Lung (tissue), 12 donors: ENCODE data around the gene PTPRN2. TPM values are rescaled to one million over a fixed set of nuclear protein-coding genes. Genes with fewer than 3 reads are reported as not detected.

Source experiments
- ATAC-seq: fragments of 200-7000 bp; cut with Tn5 transposase; one replicate; pipeline ENCODE4 v1.9.1; 2020; ENCODE audit warnings: moderate number of reproducible peaks; ENCODE audit not compliant: insufficient read depth, low FRiP score
- DNase-seq, 3 donors: peaks; one replicate each; pipeline ENCODE4 v3.0.0-alpha.2; 2013 to 2017
- H3K27ac ChIP-seq, 2 donors: one replicate each; pipeline ENCODE4 v1.5.1; 2013; ENCODE audit warnings: mild to moderate bottlenecking in 2 of 2, moderate library complexity in 2 of 2, control low read depth in 1 of 2, inconsistent platforms in 1 of 2, low read depth in 1 of 2, low read length in 1 of 2
- H3K27me3 ChIP-seq, 3 donors: one replicate each; pipeline ENCODE4 v1.5.1; 2013; ENCODE audit warnings: low read length in 2 of 3; ENCODE audit not compliant: control insufficient read depth in 3 of 3, insufficient read depth in 3 of 3
- H3K36me3 ChIP-seq, 4 donors: one replicate each; pipeline ENCODE4 v1.5.1; 2013; ENCODE audit warnings: low read length in 4 of 4, mild to moderate bottlenecking in 1 of 4, moderate library complexity in 1 of 4; ENCODE audit not compliant: control insufficient read depth in 4 of 4, insufficient read depth in 4 of 4
- H3K4me1 ChIP-seq, 5 donors: one replicate each; pipeline ENCODE4 v1.5.1; 2013; ENCODE audit warnings: low read length in 5 of 5, mild to moderate bottlenecking in 2 of 5, moderate library complexity in 1 of 5; ENCODE audit not compliant: control insufficient read depth in 5 of 5, insufficient read depth in 5 of 5
- H3K4me3 ChIP-seq: one replicate; pipeline ENCODE4 v1.5.1; 2013; ENCODE audit warnings: mild to moderate bottlenecking, control low read depth, moderate library complexity
- H3K9ac ChIP-seq, 2 donors: one replicate each; pipeline ENCODE4 v1.5.1; 2013; ENCODE audit warnings: low read length in 2 of 2, control low read depth in 1 of 2; ENCODE audit not compliant: insufficient read depth in 1 of 2
- H3K9me3 ChIP-seq, 4 donors: one replicate each; pipeline ENCODE4 v1.5.1; 2013; ENCODE audit warnings: low read length in 3 of 4, mild to moderate bottlenecking in 1 of 4, moderate library complexity in 1 of 4; ENCODE audit not compliant: control insufficient read depth in 4 of 4, insufficient read depth in 3 of 4
- WGBS, 2 donors: extraction: QIAGEN DNeasy Blood & Tissue Kit; methylation state at CpG; one replicate each; pipeline ENCODE4 v1.1.7; 2013; 5-methylcytosine and 5-hydroxymethylcytosine counted together
- polyA plus RNA-seq, 2 donors: library from polyadenylated mRNA; stranded (reverse); fragments of 200-250 nt; gene quantifications; one replicate each; pipeline ENCODE4 v1.2.1, GENCODE V29; 2013
- total RNA-seq, 2 donors: library from RNA; depleted of rRNA in 1 of 2; stranded (reverse); fragments of >200 nt in 1 of 2; gene quantifications; one replicate each; pipeline ENCODE4 v1.2.1, GENCODE V29; 2014 to 2021
- TF ChIP-seq, protein P1 (sequence below): IDR thresholded peaks from 2 replicates; pipeline ENCODE4 v1.5.1; 2012; ENCODE audit warnings: mild to moderate bottlenecking; ENCODE audit errors: control extremely low read depth, extremely low read depth
- donor health status: control.
- donor health status: control.
- donor health status: Bipolar disorder and iron deficiency.
- donor health status: healthy.
- donor health status: DM: yes; HTN: yes; CAD: no.

Gene PTPRN2
- total and polyA plus RNA-seq, 4 donors = 2.1 to 7.4 (median 4.4) TPM

DNA sequence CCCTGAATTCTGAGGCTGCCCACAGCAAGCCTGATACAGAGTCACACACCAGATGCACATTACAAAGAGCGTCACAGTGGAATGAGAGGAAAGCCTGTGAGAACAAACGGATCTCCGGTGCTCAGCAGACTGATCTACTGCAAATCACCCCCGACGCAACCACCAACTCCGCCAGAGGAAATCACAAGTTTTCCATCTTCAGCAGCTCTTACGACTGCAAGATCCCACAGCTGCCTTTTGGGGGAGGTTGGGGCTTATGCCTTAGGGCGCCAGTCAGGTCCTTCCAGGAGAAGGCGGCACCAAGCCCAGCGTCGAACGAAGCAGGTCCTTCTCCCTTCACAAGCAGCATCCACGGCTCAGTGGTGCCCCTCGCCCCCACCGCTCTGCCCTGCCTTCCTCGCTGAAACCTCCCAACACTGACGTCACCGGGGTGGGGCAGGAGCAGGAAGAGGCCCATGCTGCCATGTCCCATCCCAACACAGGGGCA is 32.5 kb downstream of the PTPRN2 start:
- 90% methylated on average over 18 of the region's 18 CpGs for WGBS, 2 donors
- ATAC-seq = no peak
- no peak overlapping the region for H3K9ac ChIP-seq
- no peaks in the 10 kb centered on the region for H3K27me3 ChIP-seq
- no peaks in the 10 kb centered on the region for H3K36me3 ChIP-seq
- no peak for DNase-seq
- TF ChIP-seq, protein P1, sequence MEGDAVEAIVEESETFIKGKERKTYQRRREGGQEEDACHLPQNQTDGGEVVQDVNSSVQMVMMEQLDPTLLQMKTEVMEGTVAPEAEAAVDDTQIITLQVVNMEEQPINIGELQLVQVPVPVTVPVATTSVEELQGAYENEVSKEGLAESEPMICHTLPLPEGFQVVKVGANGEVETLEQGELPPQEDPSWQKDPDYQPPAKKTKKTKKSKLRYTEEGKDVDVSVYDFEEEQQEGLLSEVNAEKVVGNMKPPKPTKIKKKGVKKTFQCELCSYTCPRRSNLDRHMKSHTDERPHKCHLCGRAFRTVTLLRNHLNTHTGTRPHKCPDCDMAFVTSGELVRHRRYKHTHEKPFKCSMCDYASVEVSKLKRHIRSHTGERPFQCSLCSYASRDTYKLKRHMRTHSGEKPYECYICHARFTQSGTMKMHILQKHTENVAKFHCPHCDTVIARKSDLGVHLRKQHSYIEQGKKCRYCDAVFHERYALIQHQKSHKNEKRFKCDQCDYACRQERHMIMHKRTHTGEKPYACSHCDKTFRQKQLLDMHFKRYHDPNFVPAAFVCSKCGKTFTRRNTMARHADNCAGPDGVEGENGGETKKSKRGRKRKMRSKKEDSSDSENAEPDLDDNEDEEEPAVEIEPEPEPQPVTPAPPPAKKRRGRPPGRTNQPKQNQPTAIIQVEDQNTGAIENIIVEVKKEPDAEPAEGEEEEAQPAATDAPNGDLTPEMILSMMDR = no peak
- H3K27ac ChIP-seq = no peak overlapping the region
- H3K4me1 ChIP-seq = no peaks in the 10 kb centered on the region
- H3K9me3 ChIP-seq = no peaks in the 10 kb centered on the region
- H3K4me3 ChIP-seq = no peak overlapping the region

DNA sequence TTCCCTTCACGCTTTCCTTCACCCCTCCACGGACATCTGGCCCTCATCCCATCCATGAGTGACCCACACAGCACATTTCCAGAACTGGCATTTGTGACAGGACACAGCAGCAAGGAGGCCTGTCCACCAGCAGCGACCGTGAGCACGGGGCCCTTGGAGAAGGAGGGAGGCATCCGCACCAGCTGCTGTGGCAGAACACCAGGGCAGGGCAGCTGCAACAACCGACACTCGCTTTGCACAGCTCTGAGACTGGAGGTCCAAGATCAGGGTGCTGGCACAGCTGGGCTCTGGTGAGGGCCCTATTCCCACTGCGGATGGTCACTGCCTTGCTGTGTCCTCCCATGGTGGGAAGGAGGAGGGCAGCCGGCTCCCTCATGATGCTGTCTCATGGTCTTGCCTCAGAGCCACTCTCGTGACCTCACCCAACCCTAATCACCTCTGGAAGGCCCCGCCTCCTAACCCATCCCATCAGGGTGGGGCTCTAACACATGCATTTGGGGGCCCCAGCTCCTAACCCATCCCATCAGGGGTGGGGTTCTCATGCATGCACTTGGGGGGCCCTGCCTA is 36.7 kb downstream of the PTPRN2 start:
- Histone ChIP-seq H3K9me3 (peaks cover 0 to 1% (median 0%) of the 10 kb centered on the region in 4 donors), H3K9ac (no peak overlapping the region), H3K36me3 (no peaks in the 10 kb centered on the region), H3K4me1 (peaks cover 0 to 21% (median 0%) of the 10 kb centered on the region in 5 donors), H3K4me3 (no peak overlapping the region), H3K27ac (no peak overlapping the region), H3K27me3 (no peaks in the 10 kb centered on the region)
- DNase-seq (no peak), ATAC-seq (no peak)
- TF ChIP-seq, protein P1 = no peak
- WGBS, 2 donors = 81% methylated on average over 12 of the region's 12 CpGs

DNA sequence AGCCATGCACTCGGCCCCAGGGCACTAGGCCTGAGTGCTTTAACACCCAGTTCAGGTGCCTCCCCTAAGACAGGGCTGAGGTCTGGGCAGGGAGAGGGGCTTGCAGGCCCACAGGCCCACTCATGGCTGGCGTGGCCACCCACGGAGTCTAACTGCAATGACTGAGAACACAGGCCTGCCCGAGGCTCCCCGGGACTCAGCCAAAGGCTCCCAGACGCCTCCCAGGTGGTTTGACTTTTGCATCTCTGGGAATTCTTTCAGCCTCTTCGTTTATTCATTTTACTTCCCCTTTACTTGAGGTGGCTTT is 37.3 kb downstream of the PTPRN2 start:
- Histone ChIP-seq H3K4me3 (no peak overlapping the region), H3K9ac (no peak overlapping the region), H3K36me3 (no peaks in the 10 kb centered on the region), H3K9me3 (peaks cover 0 to 2% (median 0%) of the 10 kb centered on the region in 4 donors), H3K27me3 (no peaks in the 10 kb centered on the region), H3K4me1 (peaks cover 0 to 21% (median 0%) of the 10 kb centered on the region in 5 donors), H3K27ac (no peak overlapping the region)
- no peak for ATAC-seq
- WGBS, 2 donors = 72 to 77% methylated on average over 7 of the region's 7 CpGs
- DNase-seq = no peak
- TF ChIP-seq, protein P1 = no peak
